HEK293T (cell line): ENCODE data around the gene GNA14.

Experiments used
- CTCF ChIA-PET: fragments of 350-600 bp; formaldehyde crosslinking; extraction: SDS; loops from one replicate; lab custom pipeline; 2021; ENCODE audit warnings: antibody characterized with exemption, inconsistent platforms; lab: Yijun Ruan, JAX
- POLR2A ChIA-PET: fragments of 350-600 bp; formaldehyde crosslinking; extraction: SDS; loops from one replicate; lab custom pipeline; 2020; ENCODE audit warnings: antibody characterized with exemption, inconsistent platforms; lab: Yijun Ruan, JAX
- DNase-seq: peaks from one replicate; pipeline ENCODE4 v3.0.0; 2012; ENCODE audit warnings: mixed read lengths; ENCODE audit errors: extremely low spot score
- ARNT ChIP-seq: fragments of 450-650 bp; IDR thresholded peaks from 2 replicates; pipeline ENCODE4 v1.6.1; 2017; ENCODE audit warnings: mild to moderate bottlenecking
- BHLHE40 ChIP-seq: fragments of 450-650 bp; IDR thresholded peaks from 2 replicates; pipeline ENCODE4 v1.6.1; 2016; ENCODE audit warnings: mild to moderate bottlenecking, moderate library complexity, borderline replicate concordance
- CTBP1 ChIP-seq: fragments of 450-650 bp; IDR thresholded peaks from 2 replicates; pipeline ENCODE4 v1.6.1; 2016; ENCODE audit warnings: borderline replicate concordance
- ELF4 ChIP-seq: fragments of 450-650 bp; IDR thresholded peaks from 2 replicates; pipeline ENCODE4 v1.6.1; 2017; ENCODE audit warnings: antibody characterized with exemption
- FOXA1 ChIP-seq: fragments of 450-650 bp; IDR thresholded peaks from 2 replicates; pipeline ENCODE4 v1.6.1; 2016; ENCODE audit warnings: mild to moderate bottlenecking
- FOXK2 ChIP-seq: fragments of 450-650 bp; IDR thresholded peaks from 2 replicates; pipeline ENCODE4 v1.6.1; 2016; ENCODE audit warnings: mild to moderate bottlenecking
- FOXM1 ChIP-seq: fragments of 450-650 bp; IDR thresholded peaks from 2 replicates; pipeline ENCODE4 v1.6.1; 2017; ENCODE audit warnings: mild to moderate bottlenecking, borderline replicate concordance
- HDGF ChIP-seq: fragments of 450-650 bp; IDR thresholded peaks from 2 replicates; pipeline ENCODE4 v1.6.1; 2017; ENCODE audit warnings: antibody characterized with exemption, borderline replicate concordance
- L3MBTL2 ChIP-seq: fragments of 450-650 bp; conservative IDR thresholded peaks from 2 replicates; pipeline ENCODE4 v1.6.1; 2016; ENCODE audit warnings: mild to moderate bottlenecking
- LEF1 ChIP-seq: fragments of 450-650 bp; IDR thresholded peaks from 2 replicates; pipeline ENCODE4 v1.6.1; 2017; ENCODE audit warnings: mild to moderate bottlenecking, borderline replicate concordance
- NFRKB ChIP-seq: fragments of 450-650 bp; IDR thresholded peaks from 2 replicates; pipeline ENCODE4 v1.6.1; 2016; ENCODE audit warnings: mild to moderate bottlenecking, moderate library complexity
- PKNOX1 ChIP-seq: fragments of 450-650 bp; IDR thresholded peaks from 2 replicates; pipeline ENCODE4 v1.6.1; 2016
- SP1 ChIP-seq: fragments of 450-650 bp; IDR thresholded peaks from 2 replicates; pipeline ENCODE4 v1.6.1; 2017
- SUZ12 ChIP-seq: fragments of 450-650 bp; IDR thresholded peaks from 2 replicates; pipeline ENCODE4 v1.6.1; 2016; ENCODE audit warnings: mild to moderate bottlenecking
- TARDBP ChIP-seq: fragments of 450-650 bp; IDR thresholded peaks from 2 replicates; pipeline ENCODE4 v1.6.1; 2016
- ZNF384 ChIP-seq: fragments of 450-650 bp; IDR thresholded peaks from 2 replicates; pipeline ENCODE4 v1.6.1; 2016

Gene GNA14

DNA sequence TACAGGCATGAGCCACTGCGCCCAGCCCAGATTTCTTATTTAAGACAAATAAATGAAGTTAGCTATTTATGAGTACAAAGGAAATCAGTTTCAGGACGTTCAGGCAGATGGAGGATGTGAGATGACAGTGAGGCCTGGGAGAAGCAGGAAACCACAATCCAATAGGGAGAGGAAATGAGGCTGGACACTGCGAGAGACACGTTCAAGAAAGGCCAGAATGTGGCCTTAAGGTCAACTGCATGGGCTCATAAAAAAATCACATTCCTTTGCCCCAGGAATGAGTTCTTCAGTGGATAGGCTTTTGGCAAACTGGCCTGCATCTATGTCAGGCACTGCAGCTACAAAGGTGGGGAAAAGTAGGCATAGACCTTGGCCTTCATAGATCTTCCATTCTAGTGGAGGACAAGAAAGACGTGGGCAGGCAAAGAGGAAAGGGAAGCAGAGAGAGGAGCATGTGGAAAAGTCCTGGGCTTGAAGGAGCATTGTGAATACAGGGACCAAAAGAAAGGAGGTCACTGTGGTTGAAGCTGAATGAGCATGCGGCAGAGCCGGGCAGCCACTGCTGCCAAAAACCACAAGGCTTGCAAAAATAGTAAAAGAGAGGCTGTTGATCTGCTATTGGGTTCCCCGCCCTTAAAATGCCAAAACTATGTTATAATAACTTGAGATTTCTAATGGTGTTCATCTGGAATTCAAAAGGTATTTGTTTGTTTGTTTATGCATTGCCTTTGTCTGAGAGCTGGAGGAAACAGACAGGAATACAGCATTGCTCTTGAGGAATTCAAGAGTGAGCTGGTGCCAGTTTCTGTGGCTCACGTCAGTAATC, 133.0 kb downstream of the GNA14 start:
- ChIA-PET CTCF (no interaction called here), POLR2A (no interaction called here)
- TF ChIP-seq BHLHE40: no peak
- TF ChIP-seq CTBP1: no peak
- no peak for TF ChIP-seq SP1
- TF ChIP-seq L3MBTL2: no peak
- TF ChIP-seq ELF4: no peak
- TF ChIP-seq FOXM1: no peak
- TF ChIP-seq TARDBP: no peak
- no peak for TF ChIP-seq FOXA1
- no peak for TF ChIP-seq PKNOX1
- no peak for TF ChIP-seq LEF1
- no peak for TF ChIP-seq SUZ12
- no peak for TF ChIP-seq FOXK2
- no peak for TF ChIP-seq ARNT
- TF ChIP-seq NFRKB: no peak
- TF ChIP-seq ZNF384: no peak
- TF ChIP-seq HDGF: no peak
- DNase-seq: no peak

DNA sequence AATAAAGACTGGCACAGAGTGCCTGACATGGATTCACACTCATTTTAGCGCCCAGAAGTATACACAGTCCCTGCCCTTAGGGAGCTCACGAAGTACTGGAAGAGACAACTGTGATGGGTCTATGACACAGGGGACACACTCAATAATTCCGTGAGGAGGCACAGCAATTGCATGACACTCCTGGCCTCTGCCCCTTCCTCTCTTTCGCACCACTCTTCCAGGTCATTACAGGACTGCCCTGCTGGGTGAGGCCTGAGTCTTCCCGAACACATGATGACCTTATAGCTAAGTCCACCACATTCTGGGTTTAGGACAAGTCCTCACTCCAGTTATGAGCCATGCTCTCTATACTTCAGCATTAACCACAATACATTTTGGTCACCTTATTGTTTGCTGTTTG, 134.7 kb downstream of the GNA14 start:
- ChIA-PET POLR2A (no interaction called here), CTCF (no interaction called here)
- no peak for TF ChIP-seq ZNF384
- no peak for TF ChIP-seq BHLHE40
- no peak for TF ChIP-seq SP1
- no peak for TF ChIP-seq PKNOX1
- no peak for TF ChIP-seq LEF1
- TF ChIP-seq HDGF: no peak
- no peak for TF ChIP-seq FOXA1
- TF ChIP-seq FOXK2: no peak
- TF ChIP-seq L3MBTL2: no peak
- TF ChIP-seq CTBP1: no peak
- TF ChIP-seq SUZ12: no peak
- no peak for TF ChIP-seq TARDBP
- TF ChIP-seq NFRKB: no peak
- TF ChIP-seq ELF4: no peak
- TF ChIP-seq FOXM1: no peak
- no peak for TF ChIP-seq ARNT

DNA sequence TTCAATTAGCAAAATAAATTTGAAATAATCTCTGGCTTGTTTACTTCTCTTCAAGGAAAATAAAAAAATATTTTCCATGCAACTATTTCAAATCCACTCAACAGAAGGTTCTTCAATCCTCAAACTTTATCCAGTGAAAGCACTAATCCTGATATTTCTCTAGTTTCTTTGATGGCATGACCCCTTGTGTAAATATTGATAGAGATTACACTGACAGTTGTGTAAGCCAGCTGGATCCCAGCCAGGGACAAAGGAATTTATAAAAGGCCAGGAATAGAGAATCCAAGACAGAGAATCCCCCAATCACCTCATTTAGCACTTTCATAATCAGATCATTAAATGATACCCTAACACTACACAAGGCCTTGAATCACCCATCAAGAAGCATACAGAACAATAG, 135.2 kb downstream of the GNA14 start:
- ChIA-PET POLR2A (no interaction called here), CTCF (no interaction called here)
- TF ChIP-seq ZNF384 (no peak), TARDBP (no peak), ELF4 (no peak), HDGF (no peak), PKNOX1 (no peak), NFRKB (no peak), L3MBTL2 (no peak), FOXK2 (no peak)
- no peak for DNase-seq

More for the DNA sequence above, 134.7 kb downstream of the GNA14 start:
- no peak for DNase-seq

GRCh38 chr9:77511525-77511924, 136.6 kb downstream of the GNA14 start:
- ChIA-PET CTCF (interaction anchor here (0.6 kb wide), 1 partner anchor 80 kb away, joined by 3 read pairs; no protein-coding TSS in a partner anchor), POLR2A (no interaction called here)
- no peak for TF ChIP-seq SUZ12
- TF ChIP-seq FOXK2: no peak
- no peak for TF ChIP-seq HDGF
- no peak for TF ChIP-seq FOXM1
- no peak for TF ChIP-seq L3MBTL2
- TF ChIP-seq ELF4: no peak
- no peak for TF ChIP-seq TARDBP
- TF ChIP-seq PKNOX1: no peak
- no peak for TF ChIP-seq ZNF384
- TF ChIP-seq FOXA1: no peak
- no peak for TF ChIP-seq CTBP1
- TF ChIP-seq NFRKB: no peak
- no peak for TF ChIP-seq BHLHE40
- no peak for TF ChIP-seq SP1
- TF ChIP-seq ARNT: no peak
- TF ChIP-seq LEF1: no peak
- no peak for DNase-seq

DNA sequence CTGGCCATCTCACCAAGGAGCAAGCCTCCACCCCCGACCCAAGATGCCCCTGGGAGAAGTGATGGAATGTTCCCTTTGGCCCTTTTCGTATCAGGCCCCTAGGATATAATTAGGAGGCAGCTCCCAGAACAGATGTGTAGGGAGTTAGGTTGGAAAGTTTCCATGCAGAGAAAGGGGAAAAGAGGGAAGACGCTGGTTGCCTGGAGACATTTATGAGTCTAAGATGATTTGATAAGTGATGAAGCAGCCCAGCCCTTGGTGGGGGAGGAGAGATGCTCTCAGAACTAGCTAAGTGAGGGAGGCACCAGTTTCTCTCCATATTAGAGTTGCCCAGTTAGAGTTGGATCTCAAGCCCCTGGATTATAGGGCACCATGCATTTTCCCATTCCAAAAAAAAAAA, 137.5 kb downstream of the GNA14 start:
- CTCF ChIA-PET: interaction anchor here (0.6 to 1.1 kb wide), 2 partner anchors 10 to 37 kb away, joined by 3 to 7 read pairs; no protein-coding TSS in a partner anchor
- no peak for DNase-seq
- no peak for TF ChIP-seq BHLHE40
- POLR2A ChIA-PET: no interaction called here

DNA sequence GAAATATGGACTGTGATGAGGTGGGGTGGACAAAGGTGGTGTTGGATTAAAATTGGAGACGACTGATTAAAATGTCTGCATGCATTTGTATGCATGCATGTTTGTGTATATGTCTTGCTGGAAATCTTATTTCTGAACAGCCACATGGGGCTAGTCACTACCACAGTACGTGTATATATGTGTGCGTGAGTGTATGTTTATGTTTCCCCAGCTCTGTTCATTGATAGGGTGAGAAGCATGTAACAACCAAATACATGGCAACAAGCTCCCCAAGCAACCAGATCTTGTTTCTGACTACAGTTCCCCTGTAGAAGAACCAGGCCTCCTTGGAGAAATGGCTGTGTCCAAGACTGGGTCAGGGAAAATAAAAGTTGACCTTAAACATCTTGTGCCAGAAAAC, 139.7 kb downstream of the GNA14 start:
- CTCF ChIA-PET: no interaction called here
- no peak for TF ChIP-seq FOXK2
- TF ChIP-seq BHLHE40: no peak
- TF ChIP-seq L3MBTL2: no peak
- TF ChIP-seq TARDBP: no peak
- TF ChIP-seq PKNOX1: no peak
- TF ChIP-seq NFRKB: no peak
- no peak for TF ChIP-seq FOXM1
- POLR2A ChIA-PET: no interaction called here
- no peak for DNase-seq
